ENCODE measurements around the gene TANGO6.

TANGO6 gene

DNA sequence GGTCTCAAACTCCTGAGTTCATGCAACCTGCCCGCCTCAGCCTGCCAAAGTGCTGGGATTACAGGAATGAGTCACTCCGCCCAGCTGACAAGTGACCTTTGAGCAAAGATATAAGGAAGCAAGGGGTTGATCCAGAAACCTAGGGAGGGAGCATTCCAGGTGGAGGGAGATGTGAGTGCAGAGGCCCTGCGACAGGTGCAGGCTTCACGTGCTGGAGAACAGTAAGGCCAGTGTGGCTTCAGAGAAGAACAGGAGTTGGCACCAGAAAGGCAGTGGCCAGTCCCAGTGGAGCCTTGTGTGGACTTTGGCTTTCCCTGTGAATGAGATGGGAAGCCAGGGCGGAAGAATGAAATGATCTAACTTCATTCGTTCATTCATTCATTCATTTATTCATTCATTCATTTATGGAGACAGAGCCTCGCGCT is 188.6 kb downstream of the TANGO6 start:
- Histone ChIP-seq H3K79me2 (ENCODE audit: control insufficient read depth, low read length) (no peaks in the 10 kb centered on the region), H3K4me3 (ENCODE audit: low read length) (no peak overlapping the region), H3K9me2 (replicated peaks; ENCODE audit: control insufficient read depth, low read length) (no peaks in the 10 kb centered on the region), H3K4me1 (ENCODE audit: control insufficient read depth, low read length) (no peaks in the 10 kb centered on the region), H4K20me1 (ENCODE audit: control insufficient read depth, insufficient read depth, low read depth, low read length) (no peaks in the 10 kb centered on the region), H3K4me2 (ENCODE audit: low read length) (no peak overlapping the region), H3K27me3 (ENCODE audit: control insufficient read depth, low read length) (no peaks in the 10 kb centered on the region), H3K36me3 (ENCODE audit: control insufficient read depth, low read length) (no peaks in the 10 kb centered on the region), H3F3A (ENCODE audit: control insufficient read depth, insufficient read depth) (no peaks in the 10 kb centered on the region), H3K9me3 (ENCODE audit: control insufficient read depth, insufficient read depth, low read length) (no peaks in the 10 kb centered on the region), H3K27ac (ENCODE audit: low read depth, low read length) (no peak overlapping the region)
- TF ChIP-seq, protein P1, sequence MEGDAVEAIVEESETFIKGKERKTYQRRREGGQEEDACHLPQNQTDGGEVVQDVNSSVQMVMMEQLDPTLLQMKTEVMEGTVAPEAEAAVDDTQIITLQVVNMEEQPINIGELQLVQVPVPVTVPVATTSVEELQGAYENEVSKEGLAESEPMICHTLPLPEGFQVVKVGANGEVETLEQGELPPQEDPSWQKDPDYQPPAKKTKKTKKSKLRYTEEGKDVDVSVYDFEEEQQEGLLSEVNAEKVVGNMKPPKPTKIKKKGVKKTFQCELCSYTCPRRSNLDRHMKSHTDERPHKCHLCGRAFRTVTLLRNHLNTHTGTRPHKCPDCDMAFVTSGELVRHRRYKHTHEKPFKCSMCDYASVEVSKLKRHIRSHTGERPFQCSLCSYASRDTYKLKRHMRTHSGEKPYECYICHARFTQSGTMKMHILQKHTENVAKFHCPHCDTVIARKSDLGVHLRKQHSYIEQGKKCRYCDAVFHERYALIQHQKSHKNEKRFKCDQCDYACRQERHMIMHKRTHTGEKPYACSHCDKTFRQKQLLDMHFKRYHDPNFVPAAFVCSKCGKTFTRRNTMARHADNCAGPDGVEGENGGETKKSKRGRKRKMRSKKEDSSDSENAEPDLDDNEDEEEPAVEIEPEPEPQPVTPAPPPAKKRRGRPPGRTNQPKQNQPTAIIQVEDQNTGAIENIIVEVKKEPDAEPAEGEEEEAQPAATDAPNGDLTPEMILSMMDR (IDR thresholded peaks at IDR 0.05; ENCODE audit: low read depth, low read length, poor library complexity, severe bottlenecking) = no peak
- no peak for TF ChIP-seq EZH2phosphoT487 (IDR thresholded peaks at IDR 0.05; ENCODE audit: borderline replicate concordance, low read length)

DNA sequence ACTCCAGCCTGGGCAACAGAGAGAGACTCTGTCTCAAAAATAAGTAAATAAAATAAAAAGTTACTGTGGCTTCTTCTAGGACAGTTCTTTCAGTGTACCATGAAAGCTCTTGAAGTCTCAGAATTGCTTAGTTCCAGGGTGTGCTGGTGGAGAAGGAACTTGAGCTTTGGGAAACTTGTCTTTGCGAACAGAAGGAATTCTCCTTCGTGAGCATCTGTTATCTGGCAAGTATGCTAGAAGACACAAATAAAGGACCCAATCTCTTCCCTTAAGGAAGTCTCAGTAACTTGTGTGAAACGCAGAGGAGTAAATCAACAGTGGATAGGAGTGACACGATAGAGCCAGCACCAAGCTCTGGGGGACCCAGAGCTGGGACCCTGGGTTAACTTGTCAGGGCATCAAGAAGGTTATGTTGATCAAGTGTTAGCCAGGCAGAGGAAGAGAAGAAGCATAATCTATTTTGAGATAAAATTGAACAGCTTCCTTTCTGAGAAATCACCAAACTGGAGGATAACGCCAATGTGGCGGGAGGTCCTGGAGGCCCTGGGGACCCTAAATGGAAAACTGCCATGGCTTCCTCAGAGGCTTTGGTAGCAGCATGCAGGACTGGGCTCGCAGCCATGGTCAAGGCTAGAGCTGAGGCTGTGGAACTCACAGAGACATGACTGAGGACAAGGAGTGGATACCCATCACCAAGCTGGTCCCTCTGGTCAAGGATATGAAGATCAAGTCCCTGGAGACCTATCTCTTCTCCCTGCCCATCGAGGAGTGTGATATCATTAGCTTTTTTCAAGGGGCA is 190.0 kb downstream of the TANGO6 start:
- no peak overlapping the region for H3K4me3 ChIP-seq (ENCODE audit: low read length)
- TF ChIP-seq EZH2phosphoT487 (IDR thresholded peaks at IDR 0.05; ENCODE audit: borderline replicate concordance, low read length) = no peak
- TF ChIP-seq, protein P1 (IDR thresholded peaks at IDR 0.05; ENCODE audit: low read depth, low read length, poor library complexity, severe bottlenecking) = no peak
- no peaks in the 10 kb centered on the region for H3K9me3 ChIP-seq (ENCODE audit: control insufficient read depth, insufficient read depth, low read length)
- no peaks in the 10 kb centered on the region for H3K27me3 ChIP-seq (ENCODE audit: control insufficient read depth, low read length)
- H3F3A ChIP-seq (ENCODE audit: control insufficient read depth, insufficient read depth) = no peaks in the 10 kb centered on the region
- H3K27ac ChIP-seq (ENCODE audit: low read depth, low read length) = no peak overlapping the region
- H3K4me2 ChIP-seq (ENCODE audit: low read length) = no peak overlapping the region
- no peaks in the 10 kb centered on the region for H4K20me1 ChIP-seq (ENCODE audit: control insufficient read depth, insufficient read depth, low read depth, low read length)
- H3K9me2 ChIP-seq (replicated peaks; ENCODE audit: control insufficient read depth, low read length) = no peaks in the 10 kb centered on the region
- no peaks in the 10 kb centered on the region for H3K4me1 ChIP-seq (ENCODE audit: control insufficient read depth, low read length)
- no peaks in the 10 kb centered on the region for H3K79me2 ChIP-seq (ENCODE audit: control insufficient read depth, low read length)
- no peaks in the 10 kb centered on the region for H3K36me3 ChIP-seq (ENCODE audit: control insufficient read depth, low read length)

DNA sequence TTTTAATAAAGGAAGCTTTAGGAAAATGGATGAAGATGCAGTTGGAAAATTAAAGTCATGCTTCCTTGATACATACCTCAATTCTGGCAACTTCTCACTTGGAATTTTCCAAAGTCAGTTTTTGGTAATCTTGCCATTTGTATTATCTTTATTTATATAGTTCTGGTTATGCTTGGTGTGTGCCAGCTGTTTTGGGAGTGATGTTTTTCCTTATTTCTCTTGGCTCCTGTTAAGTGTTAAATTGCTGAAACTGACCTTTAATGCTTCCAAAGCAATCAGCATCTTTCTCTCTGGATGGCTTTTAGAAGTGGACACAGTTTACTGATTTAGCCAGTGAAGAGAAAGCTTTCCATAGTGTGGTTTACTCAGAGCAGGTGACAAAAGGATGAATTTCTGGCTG is 192.0 kb downstream of the TANGO6 start:
- H3K4me1 ChIP-seq (ENCODE audit: control insufficient read depth, low read length) = no peaks in the 10 kb centered on the region
- no peak overlapping the region for H3K4me2 ChIP-seq (ENCODE audit: low read length)
- H4K20me1 ChIP-seq (ENCODE audit: control insufficient read depth, insufficient read depth, low read depth, low read length) = no peaks in the 10 kb centered on the region
- TF ChIP-seq EZH2phosphoT487 (IDR thresholded peaks at IDR 0.05; ENCODE audit: borderline replicate concordance, low read length) = no peak
- TF ChIP-seq, protein P1 (IDR thresholded peaks at IDR 0.05; ENCODE audit: low read depth, low read length, poor library complexity, severe bottlenecking) = no peak
- H3K9me2 ChIP-seq (replicated peaks; ENCODE audit: control insufficient read depth, low read length) = no peaks in the 10 kb centered on the region
- no peaks in the 10 kb centered on the region for H3F3A ChIP-seq (ENCODE audit: control insufficient read depth, insufficient read depth)
- no peaks in the 10 kb centered on the region for H3K9me3 ChIP-seq (ENCODE audit: control insufficient read depth, insufficient read depth, low read length)
- H3K4me3 ChIP-seq (ENCODE audit: low read length) = no peak overlapping the region
- H3K36me3 ChIP-seq (ENCODE audit: control insufficient read depth, low read length) = no peaks in the 10 kb centered on the region
- H3K27me3 ChIP-seq (ENCODE audit: control insufficient read depth, low read length) = no peaks in the 10 kb centered on the region
- H3K27ac ChIP-seq (ENCODE audit: low read depth, low read length) = no peak overlapping the region
- no peaks in the 10 kb centered on the region for H3K79me2 ChIP-seq (ENCODE audit: control insufficient read depth, low read length)

Measured in DOHH2 (cell line).